Calu3 (cell line): ENCODE data around the gene TLX3. TPM values are rescaled to one million over a fixed set of nuclear protein-coding genes. Genes with fewer than 3 reads are reported as not detected.

Experiments
- BruUV-seq: library from RNA; stranded (reverse); fragments of 400-500 nt; replicated peaks from 2 replicates; lab custom pipeline; 2021; lab: Mats Ljungman, UMichigan
- CTCF ChIA-PET: fragments of 300-600 bp; sonication (Branson Sonifier 250); formaldehyde crosslinking; loops from one replicate; lab custom pipeline; 2022; ENCODE audit warnings: antibody characterized with exemption; lab: Charles Lee
- DNase-seq: peaks from one replicate; pipeline ENCODE4 v3.0.0; 2022
- H3K27ac Mint-ChIP-seq: one replicate; pipeline ENCODE4 v1.8.0; 2022; ENCODE audit warnings: mixed read lengths; ENCODE audit not compliant: unreplicated experiment
- H3K27me3 Mint-ChIP-seq: one replicate; pipeline ENCODE4 v1.8.0; 2022; ENCODE audit warnings: mixed read lengths; ENCODE audit not compliant: unreplicated experiment
- H3K36me3 Mint-ChIP-seq: one replicate; pipeline ENCODE4 v1.8.0; 2022; ENCODE audit warnings: mild to moderate bottlenecking, moderate library complexity, mixed read lengths; ENCODE audit not compliant: insufficient read depth, unreplicated experiment
- H3K4me1 Mint-ChIP-seq: one replicate; pipeline ENCODE4 v1.8.0; 2022; ENCODE audit warnings: mild to moderate bottlenecking, low read depth, mixed read lengths; ENCODE audit not compliant: unreplicated experiment
- H3K4me3 Mint-ChIP-seq: one replicate; pipeline ENCODE4 v1.8.0; 2022; ENCODE audit warnings: mild to moderate bottlenecking, low read depth, moderate library complexity, mixed read lengths; ENCODE audit not compliant: unreplicated experiment
- H3K9me3 Mint-ChIP-seq: one replicate; pipeline ENCODE4 v1.8.0; 2022; ENCODE audit warnings: low read depth, mixed read lengths; ENCODE audit not compliant: unreplicated experiment
- CTCF ChIP-seq: fragments of 200-600 bp; IDR thresholded peaks from one replicate; pipeline ENCODE4 v1.8.0; 2022; ENCODE audit warnings: antibody characterized with exemption; ENCODE audit not compliant: unreplicated experiment
- intact Hi-C: fragments of 100-400 bp; cut with micrococcal nuclease; formaldehyde crosslinking; loops from one replicate; pipeline ENCODE4 v1.10.0; 2022; ENCODE audit not compliant: unreplicated experiment
- total RNA-seq: library from RNA; stranded (reverse); gene quantifications from 2 replicates; pipeline ENCODE4 v1.2.3, GENCODE V29; 2022

Gene TLX3
- total RNA-seq, 1 experiment from 2014 or later: 6.5 TPM

- no peak overlapping the region for H3K4me3 Mint-ChIP-seq
- H3K9me3 Mint-ChIP-seq: no peaks in the 10 kb centered on the region
- no TSS peak for BruUV-seq
- CTCF ChIA-PET: interaction anchor here (1.6 kb wide), 1 partner anchor 15 kb away, joined by 3 read pairs; no protein-coding TSS in a partner anchor
- H3K27me3 Mint-ChIP-seq: no peaks in the 10 kb centered on the region
- no peaks in the 10 kb centered on the region for H3K4me1 Mint-ChIP-seq
- TF ChIP-seq CTCF: no peak
- no peaks in the 10 kb centered on the region for H3K36me3 Mint-ChIP-seq
- H3K27ac Mint-ChIP-seq: no peak overlapping the region
- intact Hi-C loops: no loop called here
- no peak for DNase-seq
Measured at GRCh38 chr5:171285465-171285864, 23.6 kb upstream of the TLX3 start.

GRCh38 chr5:171288066-171288465, 21.0 kb upstream of the TLX3 start:
- Mint-ChIP-seq H3K4me3 (no peak overlapping the region), H3K36me3 (no peaks in the 10 kb centered on the region), H3K27ac (no peak overlapping the region), H3K9me3 (no peaks in the 10 kb centered on the region), H3K27me3 (no peaks in the 10 kb centered on the region), H3K4me1 (no peaks in the 10 kb centered on the region)
- no TSS peak for BruUV-seq
- no peak for DNase-seq
- CTCF ChIA-PET: no interaction called here
- intact Hi-C loops: no loop called here
- TF ChIP-seq CTCF: no peak

- H3K9me3 Mint-ChIP-seq: no peaks in the 10 kb centered on the region
- H3K27ac Mint-ChIP-seq: no peak overlapping the region
- H3K36me3 Mint-ChIP-seq: no peaks in the 10 kb centered on the region
- TF ChIP-seq CTCF: no peak
- H3K4me3 Mint-ChIP-seq: no peak overlapping the region
- CTCF ChIA-PET: interaction anchor here (1.5 kb wide), 1 partner anchor 9 kb away, joined by 3 read pairs; no protein-coding TSS in a partner anchor
- H3K27me3 Mint-ChIP-seq: no peaks in the 10 kb centered on the region
- DNase-seq: no peak
- no TSS peak for BruUV-seq
- intact Hi-C loops: no loop called here
- peaks cover 14% of the 10 kb centered on the region for H3K4me1 Mint-ChIP-seq
Measured at GRCh38 chr5:171291371-171291770, 17.7 kb upstream of the TLX3 start.

GRCh38 chr5:171295299-171295698, 13.7 kb upstream of the TLX3 start:
- CTCF ChIA-PET: interaction anchor here (1.2 kb wide), 1 partner anchor 15 kb away, joined by 3 read pairs; no protein-coding TSS in a partner anchor
- BruUV-seq: no TSS peak
- H3K27me3 Mint-ChIP-seq: no peaks in the 10 kb centered on the region
- no peak overlapping the region for H3K27ac Mint-ChIP-seq
- peaks cover 15% of the 10 kb centered on the region for H3K4me1 Mint-ChIP-seq
- no peak for DNase-seq
- no peak for TF ChIP-seq CTCF
- H3K4me3 Mint-ChIP-seq: no peak overlapping the region
- H3K9me3 Mint-ChIP-seq: no peaks in the 10 kb centered on the region
- intact Hi-C loops: no loop called here
- H3K36me3 Mint-ChIP-seq: no peaks in the 10 kb centered on the region
